Posterior cingulate gyrus (tissue), 11 donors: ENCODE results near the gene LMBR1L.

Source experiments
- DNase-seq, 10 donors: peaks; one replicate each; pipeline versions ENCODE4 v3.0.0 to v3.0.0-alpha.2; 2020 to 2021; ENCODE audit warnings: mixed read lengths in 3 of 10
- intact Hi-C: fragments of 100-400 bp; cut with DNase I; formaldehyde crosslinking; loops from one replicate; pipeline ENCODE4 v1.15.1; 2023

LMBR1L gene

GRCh38 chr12:49058366-49059044, 52.1 kb downstream of the LMBR1L start:
- intact Hi-C loops: no loop called here
- DNase-seq: peak in 2 of 10 donors; percentile 21 to 24

- intact Hi-C loops: no loop called here
Observed at GRCh38 chr12:49057888-49058287, 52.8 kb downstream of the LMBR1L start.

GRCh38 chr12:49055978-49056754, 54.5 kb downstream of the LMBR1L start:
- peak in 6 of 10 donors; percentile 37 to 90 (median 52) for DNase-seq
- intact Hi-C loops: no loop called here

More at GRCh38 chr12:49057888-49058287, 52.8 kb downstream of the LMBR1L start:
- DNase-seq: peak in 2 of 10 donors; percentile 17 to 23

GRCh38 chr12:49055092-49055491, 55.6 kb downstream of the LMBR1L start:
- intact Hi-C loops: no loop called here
- DNase-seq: peak in 1 of 10 donors; percentile 64

- DNase-seq: peak in 2 of 10 donors; percentile 30 to 78
- intact Hi-C loops: no loop called here
Observed at GRCh38 chr12:49054524-49054923, 56.1 kb downstream of the LMBR1L start.

GRCh38 chr12:49054096-49054495, 56.6 kb downstream of the LMBR1L start:
- intact Hi-C loops: no loop called here
- DNase-seq: peak in 2 of 10 donors; percentile 32

GRCh38 chr12:49052451-49053208, 58.0 kb downstream of the LMBR1L start:
- intact Hi-C loops: no loop called here
- DNase-seq: peak in 2 of 10 donors; percentile 62 to 72

GRCh38 chr12:49051777-49052438, 58.7 kb downstream of the LMBR1L start:
- intact Hi-C loops: no loop called here
- peak in 2 of 10 donors; percentile 59 to 70 for DNase-seq

GRCh38 chr12:49051373-49051764, 59.3 kb downstream of the LMBR1L start:
- intact Hi-C loops: no loop called here
- DNase-seq: peak in 2 of 10 donors; percentile 44 to 63

- intact Hi-C loops: no loop called here
- peak in 2 of 10 donors; percentile 52 to 54 for DNase-seq
Observed at GRCh38 chr12:49050507-49051372, 59.9 kb downstream of the LMBR1L start.

- peak in 2 of 10 donors; percentile 69 to 81 for DNase-seq
- intact Hi-C loops: no loop called here
Observed at GRCh38 chr12:49049566-49050224, 61.0 kb downstream of the LMBR1L start.

- intact Hi-C loops: no loop called here
- peak in 1 of 10 donors; percentile 25 for DNase-seq
Observed at GRCh38 chr12:49048953-49049352, 61.7 kb downstream of the LMBR1L start.
